ENCODE measurements around the gene ARHGAP44. TPM values are rescaled to one million over a fixed set of nuclear protein-coding genes. Genes with fewer than 3 reads are reported as not detected.

The ARHGAP44 gene
- total and polyA plus RNA-seq, 2 experiments from 2014 or later = 5.8 to 16.4 TPM

DNA sequence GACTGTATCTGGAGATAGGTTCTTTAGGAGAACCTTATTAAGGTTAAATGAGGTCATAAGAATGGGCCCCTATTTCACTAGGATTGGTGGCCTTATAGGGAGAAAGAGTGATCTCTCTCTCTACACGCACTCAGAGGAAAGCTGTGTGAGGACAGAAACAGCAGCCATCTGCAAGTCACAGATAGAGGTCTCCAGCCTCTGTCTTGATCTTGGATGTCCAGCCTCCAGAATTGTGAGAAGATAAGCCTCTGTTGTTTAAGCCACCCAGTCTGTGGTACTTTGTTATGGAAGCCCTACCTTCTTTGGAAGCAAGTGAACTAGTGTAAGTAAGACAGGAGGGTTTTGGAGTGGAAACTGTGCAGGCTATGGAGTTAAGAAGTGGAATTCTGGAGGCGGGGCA, 135.3 kb downstream of the ARHGAP44 start:
- Histone ChIP-seq H3K9me2 (ENCODE audit: insufficient read depth) (no peaks in the 10 kb centered on the region), H3K4me1 (ENCODE audit: insufficient read depth) (no peaks in the 10 kb centered on the region), H3K4me2 (no peak overlapping the region), H3K27me3 (ENCODE audit: insufficient read depth) (no peaks in the 10 kb centered on the region), H3K79me2 (replicated peaks; ENCODE audit: insufficient read depth) (no peaks in the 10 kb centered on the region), H2AFZ (no peak overlapping the region), H4K20me1 (replicated peaks; ENCODE audit: insufficient read depth) (no peaks in the 10 kb centered on the region; the same call in 1 of the 2 replicates), H3K27ac (ENCODE audit: low read depth) (no peak overlapping the region), H3K36me3 (ENCODE audit: insufficient read depth) (no peaks in the 10 kb centered on the region), H3F3A (replicated peaks; ENCODE audit: low read depth) (no peaks in the 10 kb centered on the region), H3K4me3 (no peak overlapping the region)
- no peak overlapping the region for H3K27ac Mint-ChIP-seq
- peaks cover 8% of the 10 kb centered on the region for H3K36me3 Mint-ChIP-seq (ENCODE audit: low read depth)
- H3K4me3 Mint-ChIP-seq = no peak overlapping the region
- H3K4me1 Mint-ChIP-seq = no peaks in the 10 kb centered on the region
- no peaks in the 10 kb centered on the region; the same call in 2 of the 3 replicates for H3K9me3 Mint-ChIP-seq
- H3K27me3 Mint-ChIP-seq (ENCODE audit: insufficient read depth, low read depth, poor library complexity) = peaks cover 4% of the 10 kb centered on the region
- no peak for TF ChIP-seq ZNF331 (CRISPR knock-in tag; IDR thresholded peaks at IDR 0.05; ENCODE audit: low read depth)
- no peak for TF ChIP-seq NANOG (IDR thresholded peaks at IDR 0.05; ENCODE audit: borderline replicate concordance)
- ATAC-seq (no peak), DNase-seq (ENCODE audit: low spot score) (no peak)

DNA sequence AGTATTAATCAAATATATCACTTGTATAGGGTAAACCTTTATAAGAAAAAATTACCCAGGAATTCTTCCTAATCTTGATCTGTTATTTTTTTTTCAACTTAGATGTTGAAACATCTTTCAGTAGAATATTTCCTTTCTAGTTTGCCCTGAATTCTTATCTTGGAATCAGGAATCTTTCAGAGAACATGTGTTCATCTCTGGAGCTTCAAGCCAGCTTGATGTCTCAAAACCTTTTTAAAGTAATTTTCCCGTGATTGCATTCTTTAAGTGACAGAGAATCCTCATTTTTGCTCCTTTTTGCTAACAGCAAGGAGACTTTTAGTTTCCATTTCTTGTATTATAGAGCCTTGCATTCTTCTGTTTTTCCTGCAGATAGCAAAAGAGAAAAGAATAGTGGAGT, 137.7 kb downstream of the ARHGAP44 start:
- Mint-ChIP-seq H3K36me3 (ENCODE audit: low read depth) (peaks cover 3% of the 10 kb centered on the region; the same call in 2 of the 3 replicates), H3K4me1 (no peaks in the 10 kb centered on the region), H3K27ac (no peak overlapping the region), H3K9me3 (no peaks in the 10 kb centered on the region), H3K27me3 (ENCODE audit: insufficient read depth, low read depth, poor library complexity) (peaks cover 4% of the 10 kb centered on the region), H3K4me3 (no peak overlapping the region)
- Histone ChIP-seq H3K27ac (ENCODE audit: low read depth) (0 out of 2 replicates have a peak overlapping the region, but pooled peaks have one; percentile 6), H4K20me1 (replicated peaks; ENCODE audit: insufficient read depth) (no peaks in the 10 kb centered on the region; the same call in 1 of the 2 replicates), H3K27me3 (ENCODE audit: insufficient read depth) (no peaks in the 10 kb centered on the region), H2AFZ (no peak overlapping the region), H3K36me3 (ENCODE audit: insufficient read depth) (no peaks in the 10 kb centered on the region), H3K9me2 (ENCODE audit: insufficient read depth) (no peaks in the 10 kb centered on the region), H3K79me2 (replicated peaks; ENCODE audit: insufficient read depth) (no peaks in the 10 kb centered on the region), H3K4me1 (ENCODE audit: insufficient read depth) (no peaks in the 10 kb centered on the region), H3K4me3 (no peak overlapping the region), H3F3A (replicated peaks; ENCODE audit: low read depth) (no peaks in the 10 kb centered on the region), H3K4me2 (no peak overlapping the region)
- TF ChIP-seq NANOG (IDR thresholded peaks at IDR 0.05; ENCODE audit: borderline replicate concordance) = no peak
- TF ChIP-seq, protein P1, sequence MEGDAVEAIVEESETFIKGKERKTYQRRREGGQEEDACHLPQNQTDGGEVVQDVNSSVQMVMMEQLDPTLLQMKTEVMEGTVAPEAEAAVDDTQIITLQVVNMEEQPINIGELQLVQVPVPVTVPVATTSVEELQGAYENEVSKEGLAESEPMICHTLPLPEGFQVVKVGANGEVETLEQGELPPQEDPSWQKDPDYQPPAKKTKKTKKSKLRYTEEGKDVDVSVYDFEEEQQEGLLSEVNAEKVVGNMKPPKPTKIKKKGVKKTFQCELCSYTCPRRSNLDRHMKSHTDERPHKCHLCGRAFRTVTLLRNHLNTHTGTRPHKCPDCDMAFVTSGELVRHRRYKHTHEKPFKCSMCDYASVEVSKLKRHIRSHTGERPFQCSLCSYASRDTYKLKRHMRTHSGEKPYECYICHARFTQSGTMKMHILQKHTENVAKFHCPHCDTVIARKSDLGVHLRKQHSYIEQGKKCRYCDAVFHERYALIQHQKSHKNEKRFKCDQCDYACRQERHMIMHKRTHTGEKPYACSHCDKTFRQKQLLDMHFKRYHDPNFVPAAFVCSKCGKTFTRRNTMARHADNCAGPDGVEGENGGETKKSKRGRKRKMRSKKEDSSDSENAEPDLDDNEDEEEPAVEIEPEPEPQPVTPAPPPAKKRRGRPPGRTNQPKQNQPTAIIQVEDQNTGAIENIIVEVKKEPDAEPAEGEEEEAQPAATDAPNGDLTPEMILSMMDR (conservative IDR thresholded peaks at IDR 0.05; ENCODE audit: low read depth in 2 of 2) = no peak
- TF ChIP-seq STAT1 (IDR thresholded peaks at IDR 0.05; ENCODE audit: unreplicated experiment) = no peak
- ATAC-seq (no peak), DNase-seq (ENCODE audit: low spot score) (no peak)

DNA sequence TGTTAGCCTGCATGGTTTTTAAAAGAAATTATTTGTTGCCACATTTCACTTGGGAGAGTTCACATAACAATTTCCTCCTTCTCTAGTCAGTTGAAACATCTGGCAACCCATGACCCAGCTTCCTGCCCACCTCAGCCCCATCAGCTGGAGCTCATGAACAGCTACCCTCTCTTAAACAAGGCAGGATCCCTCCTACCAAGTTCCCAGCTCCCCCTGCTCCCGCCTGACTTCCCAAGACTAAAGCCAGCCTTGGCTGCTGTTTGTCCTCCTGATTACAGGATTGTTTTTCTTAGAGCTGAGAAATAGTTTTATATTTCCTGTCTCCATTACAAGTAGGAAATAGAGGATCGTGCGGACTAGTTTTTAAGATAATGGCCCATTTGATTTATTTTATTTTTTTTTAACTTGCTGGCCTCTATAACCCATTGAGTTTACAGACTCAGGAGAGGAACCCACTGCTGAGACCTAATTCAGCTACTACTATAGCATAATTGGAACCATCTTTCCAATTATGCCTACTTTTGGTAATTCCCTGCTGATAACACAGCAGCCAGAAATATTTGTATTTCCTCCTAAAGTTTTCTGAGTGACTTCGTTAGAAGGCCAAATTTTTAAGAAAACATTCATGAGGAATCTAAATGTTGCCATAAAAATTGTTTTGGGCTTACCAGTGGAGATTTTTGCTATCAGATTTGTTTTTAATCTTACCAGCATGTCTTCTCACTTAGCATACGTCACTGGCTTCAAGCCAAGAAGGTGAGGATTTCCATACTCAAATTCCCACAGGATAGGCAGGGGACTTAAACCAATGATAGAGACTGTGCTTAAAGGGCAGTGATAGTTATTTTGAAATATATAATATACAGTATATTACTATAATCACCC, 138.5 kb downstream of the ARHGAP44 start:
- Mint-ChIP-seq H3K4me3 (no peak overlapping the region), H3K27ac (no peak overlapping the region), H3K27me3 (ENCODE audit: insufficient read depth, low read depth, poor library complexity) (peaks cover 4% of the 10 kb centered on the region), H3K4me1 (no peaks in the 10 kb centered on the region), H3K9me3 (peaks cover 2% of the 10 kb centered on the region; the same call in 1 of the 3 replicates), H3K36me3 (ENCODE audit: low read depth) (peaks cover 6% of the 10 kb centered on the region)
- H3K4me1 ChIP-seq (ENCODE audit: insufficient read depth) = no peaks in the 10 kb centered on the region
- no peaks in the 10 kb centered on the region for H3K9me2 ChIP-seq (ENCODE audit: insufficient read depth)
- no peak overlapping the region for H2AFZ ChIP-seq
- H3K4me2 ChIP-seq = no peak overlapping the region
- no peaks in the 10 kb centered on the region for H3K36me3 ChIP-seq (ENCODE audit: insufficient read depth)
- H4K20me1 ChIP-seq (replicated peaks; ENCODE audit: insufficient read depth) = no peaks in the 10 kb centered on the region; the same call in 1 of the 2 replicates
- H3F3A ChIP-seq (replicated peaks; ENCODE audit: low read depth) = no peaks in the 10 kb centered on the region
- DNase-seq (ENCODE audit: low spot score) (no peak), ATAC-seq (no peak)
- no peaks in the 10 kb centered on the region for H3K27me3 ChIP-seq (ENCODE audit: insufficient read depth)
- 0 out of 2 replicates have a peak overlapping the region, but pooled peaks have one; percentile 6 for H3K27ac ChIP-seq (ENCODE audit: low read depth)
- no peak overlapping the region for H3K4me3 ChIP-seq
- H3K79me2 ChIP-seq (replicated peaks; ENCODE audit: insufficient read depth) = no peaks in the 10 kb centered on the region
- TF ChIP-seq JUNB (IDR thresholded peaks at IDR 0.05; ENCODE audit: unreplicated experiment) = no peak
- TF ChIP-seq, protein P2, sequence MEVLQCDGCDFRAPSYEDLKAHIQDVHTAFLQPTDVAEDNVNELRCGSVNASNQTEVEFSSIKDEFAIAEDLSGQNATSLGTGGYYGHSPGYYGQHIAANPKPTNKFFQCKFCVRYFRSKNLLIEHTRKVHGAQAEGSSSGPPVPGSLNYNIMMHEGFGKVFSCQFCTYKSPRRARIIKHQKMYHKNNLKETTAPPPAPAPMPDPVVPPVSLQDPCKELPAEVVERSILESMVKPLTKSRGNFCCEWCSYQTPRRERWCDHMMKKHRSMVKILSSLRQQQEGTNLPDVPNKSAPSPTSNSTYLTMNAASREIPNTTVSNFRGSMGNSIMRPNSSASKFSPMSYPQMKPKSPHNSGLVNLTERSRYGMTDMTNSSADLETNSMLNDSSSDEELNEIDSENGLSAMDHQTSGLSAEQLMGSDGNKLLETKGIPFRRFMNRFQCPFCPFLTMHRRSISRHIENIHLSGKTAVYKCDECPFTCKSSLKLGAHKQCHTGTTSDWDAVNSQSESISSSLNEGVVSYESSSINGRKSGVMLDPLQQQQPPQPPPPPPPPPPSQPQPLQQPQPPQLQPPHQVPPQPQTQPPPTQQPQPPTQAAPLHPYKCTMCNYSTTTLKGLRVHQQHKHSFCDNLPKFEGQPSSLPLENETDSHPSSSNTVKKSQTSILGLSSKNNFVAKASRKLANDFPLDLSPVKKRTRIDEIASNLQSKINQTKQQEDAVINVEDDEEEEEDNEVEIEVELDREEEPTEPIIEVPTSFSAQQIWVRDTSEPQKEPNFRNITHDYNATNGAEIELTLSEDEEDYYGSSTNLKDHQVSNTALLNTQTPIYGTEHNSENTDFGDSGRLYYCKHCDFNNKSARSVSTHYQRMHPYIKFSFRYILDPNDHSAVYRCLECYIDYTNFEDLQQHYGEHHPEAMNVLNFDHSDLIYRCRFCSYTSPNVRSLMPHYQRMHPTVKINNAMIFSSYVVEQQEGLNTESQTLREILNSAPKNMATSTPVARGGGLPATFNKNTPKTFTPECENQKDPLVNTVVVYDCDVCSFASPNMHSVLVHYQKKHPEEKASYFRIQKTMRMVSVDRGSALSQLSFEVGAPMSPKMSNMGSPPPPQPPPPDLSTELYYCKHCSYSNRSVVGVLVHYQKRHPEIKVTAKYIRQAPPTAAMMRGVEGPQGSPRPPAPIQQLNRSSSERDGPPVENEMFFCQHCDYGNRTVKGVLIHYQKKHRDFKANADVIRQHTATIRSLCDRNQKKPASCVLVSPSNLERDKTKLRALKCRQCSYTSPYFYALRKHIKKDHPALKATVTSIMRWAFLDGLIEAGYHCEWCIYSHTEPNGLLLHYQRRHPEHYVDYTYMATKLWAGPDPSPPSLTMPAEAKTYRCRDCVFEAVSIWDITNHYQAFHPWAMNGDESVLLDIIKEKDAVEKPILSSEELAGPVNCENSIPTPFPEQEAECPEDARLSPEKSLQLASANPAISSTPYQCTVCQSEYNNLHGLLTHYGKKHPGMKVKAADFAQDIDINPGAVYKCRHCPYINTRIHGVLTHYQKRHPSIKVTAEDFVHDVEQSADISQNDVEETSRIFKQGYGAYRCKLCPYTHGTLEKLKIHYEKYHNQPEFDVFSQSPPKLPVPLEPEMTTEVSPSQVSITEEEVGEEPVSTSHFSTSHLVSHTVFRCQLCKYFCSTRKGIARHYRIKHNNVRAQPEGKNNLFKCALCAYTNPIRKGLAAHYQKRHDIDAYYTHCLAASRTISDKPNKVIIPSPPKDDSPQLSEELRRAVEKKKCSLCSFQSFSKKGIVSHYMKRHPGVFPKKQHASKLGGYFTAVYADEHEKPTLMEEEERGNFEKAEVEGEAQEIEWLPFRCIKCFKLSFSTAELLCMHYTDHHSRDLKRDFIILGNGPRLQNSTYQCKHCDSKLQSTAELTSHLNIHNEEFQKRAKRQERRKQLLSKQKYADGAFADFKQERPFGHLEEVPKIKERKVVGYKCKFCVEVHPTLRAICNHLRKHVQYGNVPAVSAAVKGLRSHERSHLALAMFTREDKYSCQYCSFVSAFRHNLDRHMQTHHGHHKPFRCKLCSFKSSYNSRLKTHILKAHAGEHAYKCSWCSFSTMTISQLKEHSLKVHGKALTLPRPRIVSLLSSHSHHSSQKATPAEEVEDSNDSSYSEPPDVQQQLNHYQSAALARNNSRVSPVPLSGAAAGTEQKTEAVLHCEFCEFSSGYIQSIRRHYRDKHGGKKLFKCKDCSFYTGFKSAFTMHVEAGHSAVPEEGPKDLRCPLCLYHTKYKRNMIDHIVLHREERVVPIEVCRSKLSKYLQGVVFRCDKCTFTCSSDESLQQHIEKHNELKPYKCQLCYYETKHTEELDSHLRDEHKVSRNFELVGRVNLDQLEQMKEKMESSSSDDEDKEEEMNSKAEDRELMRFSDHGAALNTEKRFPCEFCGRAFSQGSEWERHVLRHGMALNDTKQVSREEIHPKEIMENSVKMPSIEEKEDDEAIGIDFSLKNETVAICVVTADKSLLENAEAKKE (CRISPR knock-in tag; IDR thresholded peaks at IDR 0.05) = no peak
- TF ChIP-seq ZNF331 (CRISPR knock-in tag; IDR thresholded peaks at IDR 0.05; ENCODE audit: low read depth) = no peak
- no peak for TF ChIP-seq NANOG (IDR thresholded peaks at IDR 0.05; ENCODE audit: borderline replicate concordance)
- TF ChIP-seq ZNF114 (CRISPR knock-in tag; IDR thresholded peaks at IDR 0.05) = no peak

Measured in GM23338 (cell line).